SHP77 treated with DMSO at 0.1 percent for 48 hours (cell line): Measurements from ENCODE around the gene CMAS.
"Not testable (repeated sequence)": the region's sequence is repeated elsewhere in the genome, so short reads cannot be mapped to it uniquely, and the experiment has no call there.

ENCODE experiments used
- DNase-seq: peaks from one replicate; lab custom pipeline; 2025; lab: John Stamatoyannopoulos, UW

CMAS gene

DNA sequence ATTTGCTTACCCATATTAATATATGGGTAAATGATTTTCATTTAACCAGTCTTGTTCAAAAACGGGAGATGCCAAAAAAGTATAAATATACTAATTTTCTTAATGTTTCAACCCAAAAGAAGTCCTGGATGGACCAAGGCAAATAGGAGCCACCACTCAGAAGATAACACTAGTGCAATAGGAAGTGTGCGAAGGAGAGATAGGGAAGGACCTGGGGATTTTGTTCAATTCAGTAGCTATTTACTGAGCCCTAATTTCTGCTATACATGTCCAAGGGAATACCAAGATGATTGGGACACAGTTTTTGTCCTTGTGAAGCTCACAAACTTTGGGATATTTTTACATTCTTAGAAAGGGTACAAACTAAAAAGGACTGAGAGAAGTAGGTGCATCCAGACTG, 1.5 kb downstream of the CMAS start:
- DNase-seq = no peak

DNA sequence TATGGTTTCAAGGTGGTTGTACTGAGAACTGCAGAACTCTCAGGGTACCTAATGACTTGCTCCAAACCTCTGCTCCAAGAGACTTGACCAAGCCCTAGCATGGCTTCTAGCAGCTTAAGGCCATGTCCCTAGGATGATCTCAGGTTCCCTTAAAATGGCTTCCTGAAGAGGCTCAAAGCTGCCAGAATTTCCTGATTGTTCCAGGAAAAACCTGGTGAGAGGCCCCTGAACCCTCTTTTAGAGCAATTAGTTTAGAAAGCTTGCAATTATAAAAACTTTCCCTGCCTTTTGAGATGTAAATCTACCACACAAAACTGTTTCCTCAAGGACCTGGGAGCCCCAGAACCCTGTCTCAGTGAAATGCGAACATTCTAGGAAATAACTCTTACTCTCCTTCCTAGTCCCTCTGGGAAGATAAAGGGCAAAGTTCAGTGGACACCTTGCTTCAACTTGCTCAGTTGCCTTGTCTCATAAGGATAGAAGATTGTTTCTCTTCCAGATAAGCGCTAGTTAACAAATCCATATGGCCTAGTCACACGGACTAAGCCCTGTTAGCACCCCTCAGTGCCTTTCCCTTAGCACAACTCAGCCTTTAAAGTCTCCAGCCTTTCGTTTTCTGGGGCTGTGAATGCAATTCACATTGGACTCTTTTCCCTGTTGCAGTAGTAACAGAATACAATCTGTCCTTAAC, 2.5 kb downstream of the CMAS start:
- DNase-seq = no peak

DNA sequence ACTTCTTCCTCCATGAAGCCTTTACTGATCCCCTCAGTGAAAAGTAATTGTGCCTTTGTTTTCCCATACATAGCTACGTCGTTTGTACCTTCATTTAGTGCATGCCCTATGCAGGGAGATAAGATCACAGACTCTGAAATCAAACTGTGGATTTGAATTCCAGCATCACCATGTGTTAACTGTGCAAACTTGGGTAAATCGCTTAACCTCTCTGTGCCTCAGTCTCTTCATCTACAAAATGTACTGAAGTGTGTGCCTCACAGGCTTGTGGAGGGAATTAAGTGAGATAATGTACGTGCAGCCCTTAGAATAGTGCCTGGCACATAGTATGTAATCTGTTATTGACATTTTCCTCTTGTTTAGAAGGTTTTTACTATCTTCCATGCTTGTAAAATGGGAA, 4.1 kb downstream of the CMAS start:
- DNase-seq = no peak

DNA sequence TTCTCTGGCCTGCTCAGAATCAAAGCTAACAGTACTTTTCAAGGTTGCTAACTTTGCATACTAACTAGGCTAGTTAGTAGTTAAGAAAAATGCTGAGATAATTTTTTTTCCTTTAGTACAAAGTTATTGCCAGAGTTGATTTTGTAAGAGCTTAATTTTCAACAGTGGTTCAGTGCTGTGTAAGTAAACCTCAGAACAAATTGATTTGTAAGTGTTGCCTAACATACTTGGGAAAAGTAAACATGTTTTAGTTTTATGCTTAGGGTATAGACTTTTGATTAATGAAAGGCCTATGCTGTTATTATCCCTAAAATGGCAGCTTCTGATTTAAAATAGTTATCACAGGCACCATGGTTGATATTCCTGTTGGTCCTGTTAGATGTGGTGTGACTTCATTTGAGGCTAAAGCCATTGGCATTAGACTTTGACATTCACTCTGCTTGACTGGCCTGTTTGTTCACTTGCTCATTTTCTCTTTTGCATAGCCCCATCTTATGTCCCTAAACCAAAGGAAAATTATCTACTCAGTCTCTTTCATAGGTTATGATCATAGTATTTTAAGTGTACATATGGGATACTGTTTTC, 5.2 kb downstream of the CMAS start:
- no peak for DNase-seq

DNA sequence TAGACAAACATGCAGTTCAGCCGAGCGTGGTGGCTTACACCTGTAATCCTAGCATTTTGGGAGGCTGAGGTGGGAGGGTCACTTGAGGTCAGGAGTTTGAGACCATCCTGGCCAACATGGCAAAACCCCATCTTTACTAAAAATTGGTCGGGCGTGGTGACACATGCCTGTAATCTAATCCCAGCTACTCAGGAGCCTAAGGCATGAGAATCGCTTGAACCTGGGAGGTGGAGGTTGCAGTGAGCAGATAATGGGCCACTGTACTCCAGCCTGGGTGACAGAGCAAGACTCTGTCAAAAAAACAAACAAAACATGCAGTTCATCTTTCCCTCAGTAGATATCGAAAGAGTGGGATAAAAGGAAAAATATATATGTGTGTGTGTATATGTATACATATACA, 7.0 kb downstream of the CMAS start:
- DNase-seq = not testable (repeated sequence)

DNA sequence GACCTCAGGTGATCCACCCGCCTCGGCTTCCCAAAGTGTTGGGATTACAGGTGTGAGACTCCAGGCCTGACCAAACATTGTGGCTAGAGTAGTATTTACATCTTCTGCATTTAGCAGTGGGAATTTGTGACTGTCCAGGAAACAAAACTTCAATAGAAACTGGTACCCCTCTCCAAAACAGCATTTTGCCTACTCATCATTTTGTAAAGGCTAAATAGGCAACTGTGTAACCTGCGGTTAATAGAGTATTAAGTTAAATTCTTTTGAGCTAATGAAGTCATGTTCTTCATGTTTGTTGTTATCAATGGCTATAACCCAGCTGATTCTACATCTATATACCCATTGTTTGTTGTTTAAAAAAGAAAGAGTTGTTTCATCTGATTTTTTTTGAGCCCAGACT, 8.1 kb downstream of the CMAS start:
- no peak for DNase-seq

DNA sequence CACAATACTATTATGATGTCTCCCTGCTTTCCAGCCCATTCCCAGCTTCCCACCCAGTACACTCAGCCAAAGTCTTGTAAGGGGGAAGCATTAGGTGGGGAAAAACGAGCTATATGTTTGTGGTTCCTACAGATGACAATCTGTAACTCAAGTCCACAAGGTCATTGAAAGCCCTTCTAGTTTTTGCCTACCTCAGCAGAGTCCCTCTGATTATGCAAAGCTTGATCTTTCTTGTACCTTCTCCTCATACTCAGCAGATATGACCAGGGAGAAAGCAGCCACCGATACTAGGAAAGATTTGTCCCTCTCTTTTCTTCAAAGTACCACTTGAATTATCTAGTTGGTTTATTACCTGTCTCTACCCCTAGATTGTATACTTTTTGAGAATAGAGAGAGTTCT, 10.6 kb downstream of the CMAS start:
- DNase-seq = no peak

DNA sequence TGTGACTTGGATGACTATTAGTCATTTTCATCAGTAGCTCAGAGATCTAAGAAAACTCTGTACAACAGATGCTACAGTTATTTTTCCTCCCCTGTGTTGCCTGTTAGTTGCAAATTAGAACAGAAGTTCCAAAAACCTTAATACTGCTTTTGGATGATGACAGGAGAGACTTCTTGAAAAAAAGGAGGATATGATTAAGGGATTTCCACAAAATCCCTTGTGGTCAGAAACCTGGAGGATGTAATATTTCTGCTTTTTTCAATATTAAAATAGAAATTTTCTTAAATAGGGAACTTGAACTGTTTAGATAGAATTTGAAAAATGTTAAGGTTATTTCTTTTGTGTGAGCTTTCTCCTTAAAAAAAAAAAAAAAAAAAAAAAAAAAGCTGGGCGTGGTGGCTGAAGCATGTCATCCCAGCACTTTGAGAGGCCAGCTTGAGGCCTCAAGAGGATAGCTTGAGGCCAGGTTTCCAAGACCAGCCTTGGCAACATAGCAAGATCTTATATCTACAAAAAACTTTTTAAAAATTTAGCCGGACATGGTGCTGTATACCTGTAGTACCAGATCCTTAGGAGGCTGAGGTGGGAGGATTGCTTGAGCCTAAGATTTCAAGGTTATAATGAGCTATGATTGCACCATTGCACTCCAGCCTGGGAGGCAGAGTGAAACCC, 14.1 kb downstream of the CMAS start:
- DNase-seq = no peak

DNA sequence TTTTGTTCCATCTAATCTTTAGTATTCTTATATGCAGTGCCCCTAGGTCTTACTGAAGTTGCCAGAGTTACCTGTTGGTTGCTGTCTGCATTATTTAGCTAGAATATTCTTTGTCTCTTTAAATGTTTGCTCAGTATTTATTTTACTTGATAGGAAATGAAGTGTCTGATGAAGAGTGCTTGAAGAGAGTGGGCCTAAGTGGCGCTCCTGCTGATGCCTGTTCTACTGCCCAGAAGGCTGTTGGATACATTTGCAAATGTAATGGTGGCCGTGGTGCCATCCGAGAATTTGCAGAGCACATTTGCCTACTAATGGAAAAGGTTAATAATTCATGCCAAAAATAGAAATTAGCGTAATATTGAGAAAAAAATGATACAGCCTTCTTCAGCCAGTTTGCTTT, 18.9 kb downstream of the CMAS start:
- no peak for DNase-seq

DNA sequence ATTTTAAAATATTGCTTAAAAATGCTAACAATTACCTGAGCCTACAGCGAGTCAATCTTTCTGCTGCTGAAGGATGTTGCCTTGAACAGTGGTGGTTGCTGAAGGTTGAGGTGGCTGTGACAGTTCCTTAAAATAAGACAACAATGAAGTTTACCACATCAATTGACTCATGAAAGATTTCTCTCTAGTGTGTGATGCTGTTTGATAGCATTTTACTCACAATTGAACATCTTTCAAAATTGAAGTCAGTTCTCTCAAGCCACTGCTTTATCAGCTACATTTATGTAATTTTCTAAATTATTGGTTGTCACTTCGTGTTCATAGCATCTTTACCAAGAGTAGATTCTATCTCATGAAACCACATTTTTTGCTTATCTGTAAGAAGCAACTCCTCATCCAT, 20.3 kb downstream of the CMAS start:
- DNase-seq = no peak

DNA sequence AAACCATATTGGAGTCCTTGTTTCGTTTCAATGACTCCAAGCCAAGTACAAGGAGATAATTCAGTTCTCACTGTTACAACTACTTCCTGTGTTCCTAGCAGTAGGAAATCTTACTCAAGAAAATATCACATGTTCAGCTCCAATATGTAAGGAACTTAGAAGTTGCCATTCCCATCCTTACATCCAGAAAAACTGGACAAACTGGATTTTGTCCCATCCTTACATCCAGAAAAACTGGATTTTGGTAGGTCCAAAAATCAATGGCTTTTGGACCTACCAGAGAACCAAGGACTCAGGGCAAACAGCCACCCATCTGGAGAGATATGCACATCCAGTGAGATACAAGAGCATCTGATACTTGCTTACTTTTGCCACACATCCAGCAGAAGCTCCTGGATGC, 23.8 kb downstream of the CMAS start:
- DNase-seq = no peak

DNA sequence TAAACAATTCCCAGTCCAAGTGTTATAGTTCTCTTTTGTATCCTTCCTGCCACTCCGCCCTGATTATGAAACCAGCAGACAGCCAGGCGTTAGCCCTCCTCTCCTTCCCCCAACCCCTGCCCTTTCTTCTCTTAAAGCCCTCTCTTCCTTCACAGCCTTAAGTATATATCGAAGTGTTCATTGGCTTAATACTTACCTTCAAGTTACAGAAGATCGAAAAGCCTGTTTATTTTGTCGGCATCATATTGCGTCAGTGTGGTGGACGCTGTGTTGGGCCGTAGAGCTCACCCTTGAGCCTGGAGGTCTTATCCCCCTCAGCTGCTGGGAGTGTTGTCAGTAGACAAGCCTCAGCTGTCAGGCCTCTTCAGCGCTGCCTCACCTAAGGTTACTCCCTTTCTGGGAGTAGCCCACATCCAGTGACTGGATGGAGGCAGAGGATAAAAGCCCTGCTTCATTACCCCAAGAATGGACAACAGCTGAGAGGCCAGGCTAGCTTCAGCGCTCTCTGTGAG, 36.2 kb downstream of the CMAS start:
- no peak for DNase-seq

DNA sequence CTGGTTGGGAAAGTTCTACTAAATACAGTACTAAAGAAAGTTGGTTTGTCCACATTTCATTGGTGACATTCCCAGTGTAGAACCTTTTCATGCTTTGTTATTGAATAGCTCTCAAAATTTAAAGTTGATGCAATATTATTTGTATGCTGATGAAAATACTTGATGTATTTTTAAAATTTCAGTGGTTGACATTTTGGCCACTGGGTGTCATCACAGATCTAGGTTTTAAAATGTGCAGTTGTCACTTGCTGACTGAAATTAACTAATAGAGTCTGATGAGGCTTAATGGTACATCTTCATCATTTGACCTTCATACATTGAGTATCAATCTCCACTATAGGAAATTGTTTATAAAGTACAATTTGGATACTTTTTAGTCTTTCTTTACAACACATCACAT, 37.1 kb downstream of the CMAS start:
- no peak for DNase-seq

DNA sequence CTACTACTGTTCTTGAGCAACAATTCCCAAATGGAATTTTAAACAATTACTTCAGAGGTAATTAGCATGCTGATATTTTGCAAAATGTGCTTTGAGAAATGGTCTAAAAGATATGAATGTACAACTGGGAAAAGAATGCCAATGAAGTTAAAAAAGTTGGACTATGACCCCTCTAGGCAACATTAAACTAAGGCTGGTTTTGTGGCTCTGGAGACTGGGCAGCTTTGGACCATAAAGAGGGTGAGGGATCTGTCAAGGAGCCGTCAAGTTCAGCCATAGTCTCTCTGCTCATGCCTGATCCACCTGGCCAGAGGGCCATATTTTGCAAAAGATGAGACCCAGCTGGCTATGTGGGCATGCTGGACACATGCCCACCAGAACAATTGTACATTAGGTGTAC, 38.8 kb downstream of the CMAS start:
- no peak for DNase-seq

DNA sequence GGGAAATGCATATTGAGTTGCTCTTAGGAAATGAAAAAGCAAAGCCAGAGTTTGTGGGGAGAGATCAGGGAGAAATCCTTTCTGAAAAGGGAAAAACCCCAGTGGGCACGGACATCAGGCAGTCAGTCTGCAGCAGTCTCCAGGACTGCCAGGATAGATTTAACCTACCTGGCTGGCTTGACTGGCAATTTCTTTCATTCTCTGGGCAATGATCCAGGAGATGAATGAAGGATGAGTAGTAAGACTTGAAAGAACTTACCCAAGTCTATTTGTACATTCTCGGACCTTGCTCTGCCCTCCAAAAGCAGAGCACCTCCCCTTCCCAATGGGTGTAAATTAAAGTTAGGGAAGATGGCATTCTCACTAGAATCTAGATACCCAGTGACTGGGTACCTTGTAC, 42.9 kb downstream of the CMAS start:
- DNase-seq = no peak

DNA sequence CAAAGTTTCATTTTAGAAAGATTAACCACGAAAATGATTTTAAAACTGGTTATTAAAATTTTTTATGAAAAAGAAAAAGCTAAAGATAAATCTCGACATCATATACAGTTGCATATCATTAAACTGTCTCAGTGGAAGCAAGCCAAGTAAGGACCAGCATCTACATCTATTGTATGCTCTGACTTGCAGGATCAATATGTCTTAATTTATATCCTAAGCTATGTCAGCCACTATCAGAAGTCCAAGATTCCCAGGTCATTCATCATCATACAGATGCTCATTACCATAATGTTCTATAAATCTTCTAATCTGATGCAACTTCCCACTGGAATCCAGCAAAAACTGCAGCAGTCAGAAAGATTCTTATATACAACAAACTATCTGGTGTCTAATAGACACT, 43.5 kb downstream of the CMAS start:
- no peak for DNase-seq

DNA sequence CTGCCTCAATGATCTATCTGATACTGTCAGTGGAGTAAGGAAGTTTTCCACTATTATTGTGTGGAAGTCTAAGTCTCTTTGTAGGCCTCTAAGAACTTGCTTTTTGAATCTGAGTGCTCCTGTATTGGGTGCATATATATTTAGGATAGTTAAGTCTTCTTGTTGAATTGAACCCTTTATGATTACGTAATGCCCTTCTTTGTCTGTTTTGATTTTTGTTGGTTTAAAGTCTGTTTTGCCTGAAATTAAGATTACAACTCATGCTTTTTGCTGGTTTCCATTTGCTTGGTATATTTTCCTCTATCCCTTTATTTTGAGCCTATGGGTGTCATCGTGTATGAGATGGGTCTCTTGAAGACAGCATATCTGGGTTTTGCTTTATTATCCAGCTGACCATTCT, 53.0 kb downstream of the CMAS start:
- DNase-seq = not testable (repeated sequence)

DNA sequence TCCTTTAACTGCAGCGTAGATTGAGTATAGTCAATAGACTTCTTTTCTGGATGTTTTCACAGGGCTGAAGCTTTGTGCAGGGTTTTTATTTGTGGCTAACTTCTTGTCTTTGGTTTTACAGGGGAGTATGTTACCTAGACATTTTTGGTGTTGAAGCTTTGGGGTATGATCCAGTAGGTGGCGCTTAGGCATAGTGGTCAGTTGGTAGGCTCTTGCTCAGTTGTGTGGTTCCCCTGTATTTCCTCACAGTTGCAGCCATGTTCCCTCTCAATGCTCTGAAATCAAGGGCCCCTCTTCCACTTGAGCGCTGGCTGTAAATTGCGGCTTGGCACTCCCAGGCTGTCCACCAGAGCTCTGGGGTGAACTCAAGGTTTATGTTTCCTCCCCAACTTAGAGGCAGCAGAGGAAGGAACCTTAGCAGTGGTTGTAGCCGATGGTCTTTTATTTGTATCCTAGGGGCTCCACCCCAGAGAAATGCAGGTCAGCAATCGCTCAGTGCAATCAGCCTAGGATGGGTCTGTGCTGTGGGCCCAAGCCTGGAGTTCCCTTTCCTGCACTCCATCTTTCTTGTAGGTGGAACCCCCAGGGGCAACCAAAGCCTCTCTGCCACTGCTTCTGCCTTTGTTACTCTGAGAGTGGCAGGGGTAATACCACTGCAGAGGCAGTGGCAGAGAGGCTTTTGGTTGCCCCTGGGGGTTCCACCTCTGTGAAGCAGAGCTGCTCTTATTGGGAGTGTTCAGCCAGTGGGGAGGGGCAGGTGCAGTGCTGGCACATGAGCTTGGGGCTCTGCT, 55.1 kb downstream of the CMAS start:
- no peak for DNase-seq

DNA sequence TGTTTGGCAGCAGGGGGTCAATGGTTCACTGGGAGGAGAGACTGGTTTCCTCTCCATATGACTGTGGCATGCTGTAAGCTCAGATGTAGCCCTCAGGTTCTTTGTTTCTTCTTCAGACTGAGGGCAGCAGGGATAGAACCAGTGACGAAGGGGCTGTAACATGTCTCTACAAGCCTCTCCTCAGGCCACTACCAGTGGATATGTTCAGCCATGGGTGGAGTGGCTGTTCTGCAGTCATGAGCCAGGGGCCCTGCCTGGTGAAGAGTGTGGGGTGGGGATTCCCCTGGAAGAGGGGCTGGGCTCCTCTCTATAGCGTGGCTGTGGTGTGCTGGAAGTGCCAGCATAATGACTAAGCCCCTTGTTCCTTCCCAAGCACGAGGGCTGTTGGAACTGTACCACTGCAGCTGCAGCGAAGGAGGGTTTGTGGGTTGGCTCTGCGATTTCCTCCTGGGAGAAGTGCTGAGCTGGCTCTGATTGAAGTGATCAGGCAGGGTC, 55.8 kb downstream of the CMAS start:
- DNase-seq = no peak

DNA sequence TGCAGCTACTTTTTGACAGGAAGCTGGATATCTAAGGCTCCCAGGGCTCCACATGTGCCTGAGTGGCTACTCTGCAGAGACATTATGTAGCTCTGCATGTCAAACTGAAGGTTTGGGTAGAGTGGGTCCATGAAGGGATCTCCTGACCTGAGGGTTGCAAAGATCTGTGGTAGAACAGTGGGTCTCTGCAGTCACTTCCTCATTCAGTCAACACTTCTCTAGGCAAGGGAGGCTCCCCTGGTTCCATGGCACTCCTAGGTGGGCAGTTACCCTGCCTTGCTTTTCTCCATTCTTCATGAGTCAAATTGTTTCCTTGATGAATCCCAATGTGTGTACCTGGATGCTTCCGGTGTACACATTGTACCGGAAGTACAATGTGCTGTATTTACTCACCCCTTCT, 57.4 kb downstream of the CMAS start:
- DNase-seq = no peak

DNA sequence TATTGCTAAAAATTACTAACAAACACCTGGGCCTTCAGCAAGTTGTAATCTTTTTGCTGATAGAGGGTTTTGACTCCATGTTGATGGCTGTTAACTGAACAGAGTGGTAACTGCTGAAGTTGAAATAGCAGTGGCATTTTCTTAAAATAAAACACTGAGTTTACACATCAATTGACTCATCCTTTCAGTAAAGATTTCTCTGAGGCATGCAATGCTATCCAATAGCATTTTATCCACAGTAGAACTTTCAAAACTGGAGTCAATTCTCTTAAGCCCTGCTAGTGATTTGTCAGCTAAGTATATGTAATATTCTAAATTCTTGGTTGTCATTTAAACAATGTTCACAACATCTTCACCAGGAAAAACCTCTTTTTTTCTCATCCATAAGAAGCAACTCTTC, 59.5 kb downstream of the CMAS start:
- DNase-seq = no peak

DNA sequence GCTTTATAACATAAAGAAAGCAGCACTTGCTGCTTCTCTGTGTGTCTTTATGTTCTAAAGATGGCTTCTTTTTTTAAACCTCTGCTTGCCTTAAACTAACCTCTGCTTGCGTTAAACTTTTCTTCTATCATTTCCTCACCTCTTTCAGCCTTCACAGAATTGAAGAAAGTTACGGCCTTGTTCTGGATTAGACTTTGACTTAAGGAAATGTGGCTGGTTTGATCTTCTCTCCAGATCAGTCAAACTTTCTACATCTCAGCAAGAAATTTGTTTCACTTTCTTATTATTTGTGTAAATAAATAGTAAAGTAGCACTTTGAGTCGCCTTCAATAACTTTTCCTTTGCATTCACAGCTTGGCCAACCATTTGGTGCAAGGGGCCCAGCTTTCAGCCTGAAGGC, 64.2 kb downstream of the CMAS start:
- no peak for DNase-seq
